Neural progenitor cell (in vitro differentiated cells): ENCODE results near the gene SYT15.

Experiments used
- CTCF ChIP-seq: fragments of 200-600 bp; sonication (generic); IDR thresholded peaks from 2 replicates; pipeline ENCODE4 v1.5.1; 2017; ENCODE audit warnings: antibody characterized with exemption, mild to moderate bottlenecking
- EZH2 ChIP-seq: fragments of 200-600 bp; sonication (generic); IDR thresholded peaks from 2 replicates; pipeline ENCODE4 v1.6.1; 2017; ENCODE audit warnings: antibody characterized with exemption, mild to moderate bottlenecking, moderate library complexity
- EZH2phosphoT487 ChIP-seq: fragments of 200-600 bp; sonication (generic); IDR thresholded peaks from 2 replicates; pipeline ENCODE4 v1.6.1; 2017; ENCODE audit warnings: antibody characterized with exemption

DNA sequence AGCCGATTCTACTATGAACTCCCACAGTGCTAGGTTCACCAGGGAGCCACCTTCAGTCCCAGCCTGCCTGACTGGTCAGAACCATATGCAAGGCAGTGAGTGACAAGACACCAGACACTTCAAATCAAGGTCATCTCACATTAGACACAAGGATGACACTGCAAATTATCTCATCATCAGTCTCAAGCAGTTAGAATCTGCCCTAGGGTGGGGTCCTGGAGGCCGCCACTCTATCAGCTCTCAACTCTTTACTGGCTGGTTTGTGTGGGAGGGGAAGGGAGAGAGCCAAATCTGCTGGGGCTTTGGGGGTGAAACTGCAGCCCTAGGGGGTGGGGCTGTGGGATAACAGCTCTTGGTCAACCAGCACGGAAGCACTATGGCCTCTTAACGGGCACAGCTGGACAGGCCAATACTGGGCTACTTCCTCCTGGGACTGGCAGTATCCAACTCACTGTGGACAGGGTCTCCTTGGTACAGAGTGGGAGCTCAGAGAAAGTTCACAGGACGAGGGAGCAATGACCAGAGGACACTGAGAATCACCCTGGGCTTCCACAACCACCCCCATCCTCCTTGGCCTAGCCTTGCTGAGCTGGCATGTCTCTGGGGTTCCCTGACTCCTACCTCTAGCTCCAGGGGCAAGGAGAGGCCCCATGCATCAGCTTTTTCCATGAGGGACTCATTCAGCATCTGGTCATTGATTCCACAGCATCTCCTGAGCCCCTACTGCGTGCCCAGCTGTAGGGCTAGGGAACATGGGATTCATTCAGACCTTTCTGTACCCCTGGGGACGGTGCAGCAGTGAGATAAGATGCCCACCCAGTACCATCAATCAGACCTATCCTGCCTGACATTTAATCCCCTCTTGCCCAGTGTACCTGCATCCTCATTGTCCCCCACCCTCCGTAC, 27.9 kb upstream of the SYT15 start:
- no peak for TF ChIP-seq EZH2
- no peak for TF ChIP-seq CTCF
- no peak for TF ChIP-seq EZH2phosphoT487
